Measurements from ENCODE around the gene SLC38A5. TPM values are rescaled to one million over a fixed set of nuclear protein-coding genes. Genes with fewer than 3 reads are reported as not detected.
A peak's percentile ranks its signal among the peaks of the same experiment; 100 is the strongest.

The SLC38A5 gene
- total and polyA plus RNA-seq, 2 of the 13 experiments (the other 11 are each of a cell fraction or from before 2014, with no cell fraction given): 46.1 to 73.4 TPM

DNA sequence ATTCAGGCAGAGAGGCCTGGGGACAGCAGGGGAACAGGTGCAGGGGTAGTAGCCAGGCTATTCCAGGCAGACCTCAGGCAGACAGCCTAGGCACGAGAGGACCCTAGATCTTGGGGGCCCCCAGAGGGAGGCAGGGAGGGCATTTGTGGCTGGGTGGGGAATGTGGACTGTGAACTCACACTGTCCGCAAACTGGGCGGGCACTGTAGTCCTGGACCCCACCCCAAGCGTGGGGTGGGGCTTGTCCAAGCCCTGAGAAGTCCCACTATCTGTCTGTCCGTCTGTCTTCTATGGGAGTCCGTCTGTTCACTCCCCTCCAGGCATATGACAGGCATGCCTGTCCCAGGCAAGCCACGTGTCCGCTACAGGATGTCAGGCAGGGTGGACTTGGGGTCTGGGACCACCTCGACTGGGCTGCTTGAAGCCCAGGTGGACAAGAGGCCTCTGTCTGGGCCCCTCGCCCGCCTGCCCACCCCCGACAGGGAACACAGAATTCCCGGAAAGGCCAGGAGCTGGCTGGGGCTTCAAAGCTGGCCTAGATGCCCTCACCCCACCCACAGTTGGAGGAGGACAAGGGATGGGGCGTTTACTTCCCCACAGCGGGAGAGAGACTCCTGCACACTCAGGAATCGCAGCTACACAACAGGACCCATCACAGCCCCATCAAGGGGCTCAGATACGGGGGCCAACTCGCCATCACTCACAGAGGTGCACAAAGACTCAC is at the start of gene SLC38A5 (continued):
- TF ChIP-seq RARG (CRISPR knock-in tag; IDR thresholded peaks at IDR 0.05; ENCODE audit: low read depth): no peak
- TF ChIP-seq CENPBD1 (CRISPR knock-in tag; IDR thresholded peaks at IDR 0.05; ENCODE audit: borderline replicate concordance, low read depth): no peak
- TF ChIP-seq ZNF281 (CRISPR knock-in tag; IDR thresholded peaks at IDR 0.05; ENCODE audit: borderline replicate concordance): peak; percentile 10; the same call in 1 of the 2 replicates
- TF ChIP-seq JUN (CRISPR knock-in tag; IDR thresholded peaks at IDR 0.05): no peak
- TF ChIP-seq SMC3 (IDR thresholded peaks at IDR 0.05; ENCODE audit: low read length): no peak
- TF ChIP-seq NR1H2 (CRISPR knock-in tag; IDR thresholded peaks at IDR 0.05; ENCODE audit: borderline replicate concordance, low read depth): no peak
- no peak for TF ChIP-seq ZNF10 (CRISPR knock-in tag; IDR thresholded peaks at IDR 0.05; ENCODE audit: borderline replicate concordance, low read depth)
- 0 out of 2 replicates have a peak, but pooled peaks have one; percentile 27 for TF ChIP-seq GATAD2A (CRISPR knock-in tag; IDR thresholded peaks at IDR 0.05)
- no peak for TF ChIP-seq THAP8 (CRISPR knock-in tag; IDR thresholded peaks at IDR 0.05; ENCODE audit: borderline replicate concordance)
- TF ChIP-seq TAF1 (CRISPR knock-in tag; IDR thresholded peaks at IDR 0.05): no peak
- TF ChIP-seq KDM4B (CRISPR knock-in tag; IDR thresholded peaks at IDR 0.05): no peak
- no peak for TF ChIP-seq NAIF1 (CRISPR knock-in tag; IDR thresholded peaks at IDR 0.05; ENCODE audit: borderline replicate concordance)
- no peak for TF ChIP-seq ZFP41 (CRISPR knock-in tag; IDR thresholded peaks at IDR 0.05; ENCODE audit: borderline replicate concordance)
- peak; percentile 54; the same call in 1 of the 2 replicates for TF ChIP-seq MXD1 (CRISPR knock-in tag; IDR thresholded peaks at IDR 0.05)
- TF ChIP-seq HHEX (CRISPR knock-in tag; IDR thresholded peaks at IDR 0.05): no peak
- TF ChIP-seq FOXK1 (CRISPR knock-in tag; IDR thresholded peaks at IDR 0.05; ENCODE audit: borderline replicate concordance, low read depth): no peak
- no peak for TF ChIP-seq NFIB (CRISPR knock-in tag; IDR thresholded peaks at IDR 0.05; ENCODE audit: borderline replicate concordance)
- no peak for TF ChIP-seq SRSF1 (optimal IDR thresholded peaks at IDR 0.05; ENCODE audit: low read depth, low read length)
- no peak for TF ChIP-seq ZBTB8A (CRISPR knock-in tag; IDR thresholded peaks at IDR 0.05; ENCODE audit: borderline replicate concordance, low read depth)
- 0 out of 2 replicates have a peak, but pooled peaks have one; percentile 39 for TF ChIP-seq YEATS4 (CRISPR knock-in tag; IDR thresholded peaks at IDR 0.05; ENCODE audit: borderline replicate concordance)
- TF ChIP-seq HES4 (CRISPR knock-in tag; IDR thresholded peaks at IDR 0.05; ENCODE audit: borderline replicate concordance): no peak
- TF ChIP-seq SMARCC2 (IDR thresholded peaks at IDR 0.05): no peak
- TF ChIP-seq NFRKB (IDR thresholded peaks at IDR 0.05): no peak

Data from HepG2 (cell line).